Measurements from ENCODE around the gene CHMP3. TPM values are rescaled to one million over a fixed set of nuclear protein-coding genes. Genes with fewer than 3 reads are reported as not detected.

Gene CHMP3
- total and polyA plus RNA-seq, 2 of the 13 experiments (the other 11 are each of a cell fraction or from before 2014, with no cell fraction given), result 64.1 to 114 TPM

- TF ChIP-seq ZBTB46 (CRISPR knock-in tag; IDR thresholded peaks at IDR 0.05; ENCODE audit: borderline replicate concordance) (peak; percentile 70; the same call in 1 of the 2 replicates), SMAD1 (CRISPR knock-in tag; IDR thresholded peaks at IDR 0.05; ENCODE audit: borderline replicate concordance, low read depth) (0 out of 2 replicates have a peak, but pooled peaks have one; percentile 37), ZNF142 (CRISPR knock-in tag; IDR thresholded peaks at IDR 0.05) (0 out of 2 replicates have a peak, but pooled peaks have one; percentile 28), ZNF790 (CRISPR knock-in tag; IDR thresholded peaks at IDR 0.05; ENCODE audit: borderline replicate concordance) (peak; percentile 56; the same call in 1 of the 2 replicates), ZNF883 (CRISPR knock-in tag; IDR thresholded peaks at IDR 0.05; ENCODE audit: not compliant biosample characterization) (no peak), REPIN1 (CRISPR knock-in tag; IDR thresholded peaks at IDR 0.05; ENCODE audit: borderline replicate concordance, low read depth) (0 out of 2 replicates have a peak, but pooled peaks have one; percentile 24), CCDC6 (CRISPR knock-in tag; IDR thresholded peaks at IDR 0.05) (peak; percentile 60; the same call in 1 of the 2 replicates), ZNF251 (CRISPR knock-in tag; IDR thresholded peaks at IDR 0.05) (peak; percentile 97), FLYWCH1 (CRISPR knock-in tag; IDR thresholded peaks at IDR 0.05) (no peak), ZNF138 (CRISPR knock-in tag; IDR thresholded peaks at IDR 0.05; ENCODE audit: low read depth) (0 out of 2 replicates have a peak, but pooled peaks have one; percentile 1), MLX (CRISPR knock-in tag; IDR thresholded peaks at IDR 0.05) (0 out of 2 replicates have a peak, but pooled peaks have one; percentile 17), BRD4 (CRISPR knock-in tag; IDR thresholded peaks at IDR 0.05) (no peak; the same call in 1 of the 2 replicates), ZNF597 (CRISPR knock-in tag; IDR thresholded peaks at IDR 0.05) (no peak), SP2 (CRISPR knock-in tag; IDR thresholded peaks at IDR 0.05) (no peak), CC2D1A (CRISPR knock-in tag; IDR thresholded peaks at IDR 0.05) (0 out of 2 replicates have a peak, but pooled peaks have one; percentile 64)
These were observed 740 bp downstream of the CHMP3 start (continued) for GRCh38 chr2:86562485-86562921.

All from HepG2 (cell line).